GM18867 (cell line): ENCODE data around the gene FAM241A.
"Not testable (repeated sequence)": the region's sequence is repeated elsewhere in the genome, so short reads cannot be mapped to it uniquely, and the experiment has no call there.

Source experiments
- ATAC-seq: cut with Tn5 transposase; IDR thresholded peaks from one replicate; pipeline ENCODE4 v1.9.1; 2021; ENCODE audit warnings: mild to moderate bottlenecking, moderate library complexity; ENCODE audit not compliant: unreplicated experiment

FAM241A gene

DNA sequence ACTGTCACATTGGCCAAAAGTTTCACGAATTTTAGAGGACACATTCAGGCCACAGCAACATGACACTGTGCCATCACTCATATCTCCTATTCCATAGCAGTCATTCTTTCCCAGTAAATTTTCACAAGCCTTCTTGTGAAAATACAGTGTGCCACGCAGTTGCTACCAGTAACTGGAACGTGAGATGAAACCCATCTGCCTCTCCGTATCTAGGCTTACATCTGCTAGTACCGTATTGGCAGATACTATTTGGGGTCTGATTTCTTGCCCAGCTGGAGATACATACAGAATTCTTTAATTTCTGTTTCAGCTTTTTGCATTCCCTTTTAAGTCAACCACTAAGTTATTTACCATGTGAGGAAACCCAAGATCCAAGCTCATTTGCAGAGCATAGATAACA is 8.7 kb upstream of the FAM241A start:
- ATAC-seq = no peak

GRCh38 chr4:112138538-112138937 is 6.7 kb upstream of the FAM241A start:
- no peak for ATAC-seq

DNA sequence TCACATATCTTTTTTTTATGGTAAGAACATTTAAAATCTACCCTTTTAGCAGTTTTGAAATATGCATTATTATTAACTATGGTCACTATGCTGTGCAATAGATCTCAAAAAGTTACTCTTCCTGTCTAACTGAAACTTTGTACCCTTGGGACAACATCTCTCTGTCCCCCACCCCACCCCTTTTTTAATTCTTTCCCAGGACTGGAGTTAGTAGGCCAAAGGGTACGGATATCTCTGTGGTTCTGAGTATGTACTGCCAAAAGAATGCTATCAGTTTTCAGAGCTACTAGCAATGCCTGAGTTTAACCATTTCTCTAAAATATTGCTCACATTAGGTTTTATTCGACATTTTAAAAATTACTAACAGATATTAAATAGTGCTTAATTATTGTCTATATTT is 4.7 kb upstream of the FAM241A start:
- ATAC-seq = no peak

DNA sequence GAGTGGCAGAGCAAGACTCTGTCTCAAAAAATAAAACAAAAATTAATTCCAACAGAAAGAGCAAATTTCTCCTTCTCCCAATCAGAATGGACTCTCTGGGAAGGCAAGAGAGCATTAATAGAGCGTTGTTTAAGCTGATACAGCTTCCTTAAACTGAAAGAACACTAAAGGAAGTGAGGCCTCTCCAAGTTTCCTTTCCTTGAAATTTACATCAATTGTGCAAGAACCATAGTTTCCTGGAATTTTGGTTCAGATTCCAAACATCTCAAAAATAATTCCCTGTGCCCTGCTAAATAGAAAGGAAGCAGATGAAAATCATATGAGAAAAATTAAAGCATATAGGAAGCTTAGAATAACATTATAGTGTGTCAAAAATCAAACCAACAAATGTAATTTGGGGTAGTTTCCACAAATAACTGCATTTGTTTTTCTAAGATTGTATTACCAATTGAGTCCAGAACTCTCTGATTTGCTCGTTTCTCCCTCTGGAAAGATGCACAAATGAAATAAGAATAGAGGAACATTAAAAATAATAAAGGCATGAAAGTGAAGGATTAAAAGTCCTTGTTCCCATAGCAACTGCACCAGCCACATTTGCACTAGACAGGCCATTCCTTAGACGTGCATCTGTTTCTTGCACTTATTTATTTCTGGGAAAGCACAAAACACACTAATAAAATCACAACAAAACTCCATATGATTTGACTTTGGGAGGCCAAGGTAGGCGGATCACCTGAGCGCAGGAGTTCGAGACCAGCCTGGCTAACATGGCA is 3.7 kb upstream of the FAM241A start:
- no peak for ATAC-seq

GRCh38 chr4:112142182-112142581 is 3.1 kb upstream of the FAM241A start:
- ATAC-seq = no peak

- no peak for ATAC-seq
Measured at GRCh38 chr4:112143781-112144180, 1.5 kb upstream of the FAM241A start.

GRCh38 chr4:112144546-112145325 is 518 bp upstream of the FAM241A start:
- peak; percentile 25 for ATAC-seq

DNA sequence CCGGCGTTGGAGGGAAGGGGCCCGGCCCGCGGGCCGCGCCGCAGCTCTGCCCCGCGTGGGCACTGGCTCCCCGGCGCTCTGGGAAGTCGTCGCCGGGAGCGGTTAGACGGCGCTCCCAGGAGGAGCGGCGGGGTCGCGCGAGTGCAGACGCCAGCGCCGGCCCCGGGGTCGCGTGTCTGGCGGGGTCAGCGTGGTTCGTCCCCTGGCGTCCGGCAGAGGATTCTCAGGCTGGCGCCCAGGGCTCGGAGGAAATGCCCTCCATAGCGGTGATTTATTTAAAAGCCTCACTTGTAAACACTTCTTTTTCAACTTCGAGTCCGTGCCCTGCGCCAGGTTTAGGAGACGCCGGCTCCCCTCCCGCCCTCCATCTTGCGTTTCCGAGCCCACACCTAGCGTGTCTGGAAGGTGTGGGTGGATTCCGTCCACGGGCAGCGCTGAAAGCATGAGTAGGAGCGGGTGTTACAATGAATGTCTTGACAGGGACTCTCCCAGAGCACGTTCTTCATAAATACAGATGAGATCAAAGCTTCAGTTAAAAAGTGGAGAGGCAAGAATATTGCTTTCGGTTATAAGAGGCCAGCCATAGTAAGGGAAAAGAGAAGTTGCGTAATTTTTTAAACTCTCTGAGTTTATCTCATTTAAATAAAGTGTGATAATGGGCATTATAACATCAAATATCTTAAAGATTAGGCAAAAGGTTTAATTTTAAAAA is 692 bp downstream of the FAM241A start:
- ATAC-seq = peak; percentile 47

GRCh38 chr4:112146502-112146813 is 1.2 kb downstream of the FAM241A start:
- ATAC-seq = no peak

GRCh38 chr4:112147697-112148096 is 2.4 kb downstream of the FAM241A start:
- ATAC-seq = no peak

DNA sequence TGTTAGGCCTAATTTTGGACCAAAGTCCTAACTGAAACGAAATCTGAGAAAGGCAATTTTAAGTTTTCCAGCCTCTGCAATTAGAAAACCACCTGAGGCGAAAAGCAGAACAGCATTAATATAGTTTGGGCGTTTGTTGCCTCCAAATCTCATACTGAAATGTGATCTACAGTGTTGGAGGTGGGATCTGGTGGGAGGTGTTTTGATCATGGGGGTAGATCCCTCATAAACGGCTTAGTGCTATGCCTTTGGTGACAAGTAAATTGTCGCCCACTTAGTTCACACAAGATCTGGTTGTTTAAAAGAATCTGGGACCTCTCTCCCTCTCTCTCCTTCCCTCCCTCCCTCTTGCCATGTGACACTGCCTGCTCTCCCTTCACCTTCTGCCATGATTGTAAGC is 5.7 kb downstream of the FAM241A start:
- no peak for ATAC-seq

DNA sequence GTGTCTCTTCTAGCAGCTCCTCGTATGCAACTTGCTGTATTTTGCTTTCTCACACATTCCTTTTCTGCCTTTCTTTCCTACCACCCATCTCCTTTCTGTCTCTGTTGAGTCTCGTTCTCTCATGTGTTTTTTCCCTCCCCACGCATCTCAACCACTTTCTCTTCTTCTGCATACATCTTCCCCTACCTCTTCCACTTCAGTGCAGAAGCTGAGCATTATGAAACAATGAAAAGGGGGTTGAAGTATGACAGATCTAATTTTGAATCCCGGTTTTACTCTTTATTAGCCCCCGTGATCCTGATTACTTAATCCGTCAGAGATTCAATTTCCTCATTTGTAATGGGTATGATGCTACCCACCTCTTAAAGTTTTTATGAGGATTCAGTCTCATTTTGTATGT is 7.3 kb downstream of the FAM241A start:
- no peak for ATAC-seq

- ATAC-seq = no peak
Measured at GRCh38 chr4:112153211-112153791, 8.0 kb downstream of the FAM241A start.

GRCh38 chr4:112156112-112156511 is 10.9 kb downstream of the FAM241A start:
- ATAC-seq = no peak

DNA sequence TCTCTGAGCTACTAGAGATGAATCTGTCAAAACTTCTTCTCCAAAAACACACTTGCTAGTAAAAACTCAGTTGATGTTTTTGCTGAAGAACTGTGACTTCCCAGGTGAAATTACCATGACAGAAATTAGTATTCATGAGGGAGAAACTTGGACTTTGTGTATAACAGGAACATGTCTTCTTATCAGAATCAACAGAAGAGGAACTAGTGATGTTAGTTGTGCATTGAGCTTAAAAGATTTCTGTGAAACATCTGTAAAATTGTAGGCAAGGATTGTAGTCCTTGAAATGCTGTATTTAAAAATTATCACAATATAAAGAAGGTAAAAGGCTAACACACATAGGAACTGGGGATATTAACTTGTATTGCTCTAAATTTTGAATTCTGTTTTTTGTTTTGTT is 11.3 kb downstream of the FAM241A start:
- no peak for ATAC-seq

DNA sequence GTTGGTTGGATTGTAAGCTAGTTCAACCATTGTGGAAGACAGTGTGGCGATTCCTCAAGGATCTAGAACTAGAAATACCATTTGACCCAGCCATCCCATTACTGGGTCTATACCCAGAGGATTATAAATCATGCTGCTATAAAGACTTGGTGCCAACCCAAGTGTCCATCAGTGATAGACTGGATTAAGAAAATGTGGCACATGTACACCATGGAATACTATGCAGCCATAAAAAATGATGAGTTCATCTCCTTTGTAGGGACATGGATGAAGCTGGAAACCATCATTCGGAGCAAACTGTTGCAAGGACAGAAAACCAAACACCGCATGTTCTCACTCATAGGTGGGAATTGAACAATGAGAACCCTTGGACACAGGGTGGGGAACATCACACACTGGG is 18.5 kb downstream of the FAM241A start:
- ATAC-seq = not testable (repeated sequence)

DNA sequence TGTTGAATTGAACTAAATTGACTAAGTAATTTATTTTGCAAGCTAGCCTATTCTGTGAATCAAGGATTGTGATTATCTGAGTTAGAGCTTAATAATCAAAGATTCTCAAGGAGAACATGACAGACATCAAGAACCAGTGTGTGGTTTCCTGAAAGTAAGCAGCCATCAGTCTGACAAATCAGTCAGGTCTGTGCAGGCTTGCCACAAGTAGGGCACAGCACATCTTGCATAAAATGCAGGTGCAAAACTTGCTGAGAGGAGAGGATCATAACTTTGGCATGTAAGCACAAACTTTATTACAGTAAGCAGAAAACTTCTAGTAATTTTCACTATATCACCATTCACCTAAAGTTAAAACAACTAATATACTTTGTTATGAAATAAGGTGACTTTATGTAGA is 22.5 kb downstream of the FAM241A start:
- ATAC-seq = no peak

DNA sequence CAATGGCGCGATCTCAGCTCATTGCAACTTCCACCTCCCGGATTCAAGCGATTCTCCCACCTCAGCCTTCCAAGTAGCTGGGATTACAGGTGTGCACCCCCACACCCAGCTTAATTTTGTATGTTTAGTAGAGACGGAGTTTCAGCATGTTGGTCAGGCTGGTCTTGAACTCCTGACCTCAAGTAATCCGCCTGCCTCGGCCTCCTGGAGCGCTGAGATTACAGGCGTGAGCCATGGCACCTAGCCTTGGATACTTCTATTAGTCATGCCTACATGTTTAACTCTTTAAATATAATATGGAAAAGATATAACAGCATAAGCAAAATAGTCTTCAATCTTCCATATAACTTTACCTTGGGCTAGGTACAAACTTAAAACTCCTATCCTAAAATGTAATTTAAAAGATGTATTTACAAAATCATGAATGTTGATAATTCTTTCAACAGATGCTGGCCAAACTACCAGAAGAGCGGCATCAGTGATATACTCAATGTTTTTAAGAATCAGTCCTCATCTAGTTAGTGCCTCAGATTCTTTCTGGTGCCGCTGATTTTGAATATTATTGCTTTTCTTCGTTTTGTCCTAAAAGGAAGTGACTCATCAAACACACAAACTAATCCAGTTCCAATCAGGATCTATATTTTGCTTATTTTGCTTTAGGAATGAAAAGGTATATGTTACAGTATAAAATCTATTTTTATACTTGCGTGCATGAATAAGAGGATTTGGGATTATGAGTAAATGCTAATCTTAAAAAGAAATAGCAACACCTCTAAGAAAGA is 23.7 kb downstream of the FAM241A start:
- no peak for ATAC-seq

GRCh38 chr4:112170451-112170993 is 25.3 kb downstream of the FAM241A start:
- no peak for ATAC-seq

DNA sequence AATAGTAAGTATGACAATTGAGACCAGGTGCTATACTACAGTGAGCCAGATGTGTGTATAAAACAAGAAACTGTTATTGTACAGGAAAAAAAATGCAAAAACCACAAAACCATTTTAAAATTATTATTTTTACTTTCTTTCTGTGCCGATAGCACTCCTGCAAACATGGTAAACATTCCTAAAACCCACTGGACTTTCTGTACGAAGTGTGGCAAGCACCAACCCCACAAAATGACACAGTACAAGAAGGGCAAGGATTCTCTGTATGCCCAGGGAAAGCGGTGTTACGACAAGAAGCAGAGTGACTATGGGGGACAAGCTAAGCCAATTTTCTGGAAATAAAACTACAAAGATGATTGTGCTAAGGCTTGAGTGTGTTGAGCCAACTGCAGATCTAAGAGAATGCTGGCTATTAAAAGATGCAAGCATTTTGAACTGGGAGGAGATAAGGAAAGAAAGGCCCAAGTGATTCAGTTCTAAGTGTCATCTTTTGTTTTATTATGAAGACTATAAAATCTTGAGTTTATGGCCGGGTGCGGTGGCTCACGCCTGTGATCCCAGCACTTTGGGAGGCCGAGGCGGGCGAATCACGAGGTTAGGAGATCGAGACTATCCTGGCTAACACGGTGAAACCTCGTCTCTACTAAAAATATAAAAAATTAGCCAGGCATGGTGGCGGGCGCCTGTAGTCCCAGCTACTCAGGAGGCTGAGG is 26.0 kb downstream of the FAM241A start:
- ATAC-seq = not testable (repeated sequence)
